ENCODE measurements around the gene DNASE1L3.

Gene DNASE1L3

DNA sequence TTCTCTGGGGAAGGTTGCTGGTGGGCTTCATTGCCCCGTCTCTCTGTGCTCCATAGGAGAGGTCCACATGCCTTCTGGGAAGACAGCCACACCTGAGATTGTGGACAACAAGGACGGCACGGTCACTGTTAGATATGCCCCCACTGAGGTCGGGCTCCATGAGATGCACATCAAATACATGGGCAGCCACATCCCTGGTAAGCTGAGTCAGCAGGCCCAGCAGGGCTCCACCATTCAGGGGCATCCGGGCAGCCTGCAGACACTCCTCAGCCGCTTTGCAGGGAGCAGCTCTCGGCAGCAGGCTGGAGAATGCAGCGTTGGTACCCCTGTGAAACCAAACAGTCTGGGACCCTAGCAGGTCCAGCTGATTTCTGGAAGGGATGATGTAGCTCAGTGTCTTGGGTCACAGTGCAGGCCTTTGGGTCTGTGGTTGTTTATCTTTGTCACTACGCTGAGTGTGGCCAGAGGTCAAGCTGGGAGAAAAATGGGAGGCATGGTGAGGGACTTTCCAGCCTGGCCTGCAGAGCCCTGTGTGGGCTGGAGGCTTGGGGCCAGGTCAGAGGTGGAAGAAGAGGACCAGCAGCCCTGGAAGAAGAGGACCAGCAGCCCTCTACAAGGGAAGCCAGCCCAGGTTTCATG lies 67.2 kb downstream of the DNASE1L3 start:
- H3K4me3 ChIP-seq (replicated peaks; ENCODE audit: low read depth, low read length): no peak overlapping the region
- DNase-seq (ENCODE audit: low read depth): no peak
- TF ChIP-seq, protein P1, sequence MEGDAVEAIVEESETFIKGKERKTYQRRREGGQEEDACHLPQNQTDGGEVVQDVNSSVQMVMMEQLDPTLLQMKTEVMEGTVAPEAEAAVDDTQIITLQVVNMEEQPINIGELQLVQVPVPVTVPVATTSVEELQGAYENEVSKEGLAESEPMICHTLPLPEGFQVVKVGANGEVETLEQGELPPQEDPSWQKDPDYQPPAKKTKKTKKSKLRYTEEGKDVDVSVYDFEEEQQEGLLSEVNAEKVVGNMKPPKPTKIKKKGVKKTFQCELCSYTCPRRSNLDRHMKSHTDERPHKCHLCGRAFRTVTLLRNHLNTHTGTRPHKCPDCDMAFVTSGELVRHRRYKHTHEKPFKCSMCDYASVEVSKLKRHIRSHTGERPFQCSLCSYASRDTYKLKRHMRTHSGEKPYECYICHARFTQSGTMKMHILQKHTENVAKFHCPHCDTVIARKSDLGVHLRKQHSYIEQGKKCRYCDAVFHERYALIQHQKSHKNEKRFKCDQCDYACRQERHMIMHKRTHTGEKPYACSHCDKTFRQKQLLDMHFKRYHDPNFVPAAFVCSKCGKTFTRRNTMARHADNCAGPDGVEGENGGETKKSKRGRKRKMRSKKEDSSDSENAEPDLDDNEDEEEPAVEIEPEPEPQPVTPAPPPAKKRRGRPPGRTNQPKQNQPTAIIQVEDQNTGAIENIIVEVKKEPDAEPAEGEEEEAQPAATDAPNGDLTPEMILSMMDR (IDR thresholded peaks at IDR 0.05; ENCODE audit: low read length, missing control alignments): no peak

Measured in fibroblast of pulmonary artery (primary cell).